GM21619 (cell line): ENCODE results near the gene MUC5AC.

Source experiments
- ATAC-seq: cut with Tn5 transposase; IDR thresholded peaks from one replicate; pipeline ENCODE4 v1.9.1; 2021; ENCODE audit not compliant: unreplicated experiment

The MUC5AC gene

GRCh38 chr11:1120532-1121330 is 37.0 kb upstream of the MUC5AC start:
- no peak for ATAC-seq

GRCh38 chr11:1121331-1121812 is 36.4 kb upstream of the MUC5AC start:
- no peak for ATAC-seq

DNA sequence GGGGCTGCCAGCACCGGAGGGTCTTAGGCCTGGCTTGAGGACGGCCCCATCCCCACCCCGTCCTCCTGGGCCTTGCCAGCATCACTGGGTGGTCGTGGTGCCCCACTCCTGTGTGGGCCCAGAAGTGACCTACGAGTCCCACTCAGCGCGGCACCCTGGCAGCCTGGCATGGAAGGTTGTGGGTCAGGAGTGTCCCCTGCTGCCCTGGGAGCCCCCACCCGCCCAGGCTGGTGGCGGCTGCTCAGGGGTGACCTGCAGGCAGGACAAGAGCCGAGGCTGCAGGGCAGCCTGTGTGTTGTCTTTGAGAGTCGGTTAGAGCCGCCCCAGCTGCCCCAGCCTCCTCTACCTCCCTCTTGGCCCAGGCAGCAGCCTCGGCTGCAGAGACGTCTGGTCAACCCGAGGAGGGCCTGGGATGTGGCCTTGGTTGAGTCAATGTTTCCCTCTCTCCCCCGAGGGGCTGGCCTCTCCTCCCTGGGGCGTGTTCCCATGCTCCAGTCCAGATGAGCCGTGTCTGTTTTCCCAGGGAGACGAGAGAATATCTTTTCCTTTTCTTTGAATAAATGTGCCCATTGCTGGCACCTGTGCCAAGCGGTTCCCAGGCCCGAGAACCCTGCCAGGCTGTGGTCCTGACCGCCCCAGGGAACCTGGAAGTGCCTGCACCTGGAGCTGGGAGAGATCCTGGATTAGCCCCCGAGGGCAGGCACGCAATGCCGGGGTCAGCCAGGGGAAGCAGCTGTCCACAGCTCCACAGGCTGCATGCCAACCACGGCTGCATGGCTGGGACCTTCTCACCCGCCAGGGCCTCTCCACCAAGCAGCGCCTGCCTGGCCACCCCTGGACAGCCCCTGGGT is 35.7 kb upstream of the MUC5AC start:
- no peak for ATAC-seq

DNA sequence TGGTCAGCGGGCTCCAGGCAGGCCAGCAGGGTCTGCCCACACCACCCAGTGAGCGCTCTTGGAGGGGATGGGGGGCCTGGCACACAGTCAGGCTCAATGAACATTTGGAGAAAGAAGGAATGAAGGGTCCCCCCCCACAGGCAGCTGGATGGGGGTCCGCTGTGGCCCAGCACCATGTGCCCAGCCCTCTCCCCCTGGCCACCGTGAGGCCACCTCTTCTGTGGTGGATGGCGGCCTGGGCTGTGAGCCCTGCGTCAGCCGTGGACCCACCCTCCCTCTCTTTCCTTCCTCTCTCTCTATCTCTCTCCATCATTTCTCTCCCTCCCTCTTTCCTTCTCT is 35.1 kb upstream of the MUC5AC start:
- ATAC-seq, result no peak

DNA sequence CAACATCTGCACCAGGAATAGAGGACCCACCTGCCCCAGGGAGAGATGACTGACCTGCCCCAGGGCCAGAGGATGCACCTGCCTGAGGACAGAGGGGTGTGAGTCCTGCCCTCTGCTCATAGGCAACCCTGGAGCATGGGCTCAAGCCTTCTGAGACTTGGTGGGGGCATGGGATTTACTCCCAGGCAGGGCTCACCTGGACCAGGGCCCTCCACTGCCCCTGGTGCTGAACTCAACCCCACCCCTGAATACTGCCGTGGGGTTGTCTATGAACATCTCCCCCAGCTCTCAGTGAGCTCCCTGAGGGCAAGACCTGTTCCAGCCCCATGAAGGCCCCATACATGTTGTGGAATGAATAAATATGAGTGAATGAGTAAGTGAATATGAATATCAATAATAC is 33.8 kb upstream of the MUC5AC start:
- ATAC-seq, result no peak

DNA sequence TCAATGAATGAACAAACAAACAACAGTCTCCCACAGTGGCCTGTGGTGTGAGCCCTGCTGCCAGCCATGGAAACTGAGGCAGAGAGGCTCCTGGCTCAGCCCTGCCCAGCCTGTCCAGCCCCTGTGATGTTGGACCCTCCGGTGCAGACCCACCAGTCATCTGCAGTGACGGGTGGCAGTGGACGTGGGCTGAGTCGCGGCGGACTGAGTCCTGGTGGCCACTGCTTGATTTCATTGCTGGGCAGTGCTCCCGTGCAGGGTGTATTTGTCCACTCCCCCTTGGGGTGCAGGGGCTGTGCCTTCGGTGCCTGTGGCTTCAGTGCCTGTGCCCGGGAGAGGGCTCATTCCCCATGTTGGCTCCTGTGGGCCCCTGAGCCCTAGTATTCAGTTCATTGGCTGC is 31.9 kb upstream of the MUC5AC start:
- ATAC-seq, result no peak

DNA sequence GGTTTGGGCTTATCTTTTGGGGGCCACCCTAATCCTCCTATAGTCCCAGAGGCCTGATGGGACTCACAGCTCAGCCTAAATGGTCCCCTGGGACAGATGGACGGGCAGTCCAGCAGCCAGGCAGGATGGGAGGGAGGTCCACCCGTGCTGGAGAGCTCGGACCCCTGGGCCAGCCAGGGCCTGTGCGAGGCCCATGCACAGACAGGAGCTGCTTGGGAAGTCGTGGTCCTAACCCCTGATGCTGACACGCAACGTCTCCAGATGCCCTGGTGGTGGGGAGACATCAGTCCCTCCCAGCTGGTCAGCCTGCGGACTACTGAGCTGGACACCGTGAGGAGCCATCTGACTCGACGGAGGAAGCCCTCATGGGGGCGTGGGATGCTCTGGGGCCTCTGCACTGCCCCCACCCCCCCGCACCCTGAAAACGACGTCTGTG is 31.2 kb upstream of the MUC5AC start:
- no peak for ATAC-seq

DNA sequence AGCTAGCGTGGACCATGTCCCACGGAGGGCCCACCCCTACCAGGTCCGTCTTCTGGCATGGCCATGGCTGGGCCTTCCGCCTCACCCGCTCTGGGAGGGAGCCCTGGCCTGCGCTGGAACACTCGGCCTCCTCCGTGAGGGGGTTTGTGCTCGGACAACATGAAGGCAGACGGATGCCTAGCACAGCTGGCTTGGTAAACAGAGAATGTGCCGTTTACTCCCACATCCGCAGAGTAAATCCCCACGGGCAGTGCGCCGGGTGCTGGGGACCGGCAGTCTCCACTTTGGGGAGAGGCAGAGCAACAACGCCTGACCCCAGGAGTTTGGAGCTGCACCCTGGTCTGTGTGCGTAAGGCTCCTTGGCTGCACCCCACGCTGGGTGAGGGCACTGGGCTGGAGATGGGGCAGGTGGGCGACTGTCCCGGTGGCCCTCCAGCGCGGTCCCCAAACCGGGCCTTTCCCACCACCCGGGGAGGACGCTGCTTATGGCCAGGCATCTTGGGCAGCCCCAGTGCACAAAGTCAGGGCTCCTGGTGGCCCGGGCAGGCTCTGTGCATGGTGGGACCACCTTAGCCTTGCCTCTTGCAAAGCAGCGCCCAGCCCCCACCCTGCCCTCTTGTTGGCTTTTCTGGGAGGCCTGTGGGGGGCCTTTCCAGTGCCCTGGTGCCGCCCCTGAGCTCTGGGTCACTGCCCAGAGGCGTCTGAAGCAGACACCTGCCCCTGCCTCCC is 30.7 kb upstream of the MUC5AC start:
- ATAC-seq, result no peak

DNA sequence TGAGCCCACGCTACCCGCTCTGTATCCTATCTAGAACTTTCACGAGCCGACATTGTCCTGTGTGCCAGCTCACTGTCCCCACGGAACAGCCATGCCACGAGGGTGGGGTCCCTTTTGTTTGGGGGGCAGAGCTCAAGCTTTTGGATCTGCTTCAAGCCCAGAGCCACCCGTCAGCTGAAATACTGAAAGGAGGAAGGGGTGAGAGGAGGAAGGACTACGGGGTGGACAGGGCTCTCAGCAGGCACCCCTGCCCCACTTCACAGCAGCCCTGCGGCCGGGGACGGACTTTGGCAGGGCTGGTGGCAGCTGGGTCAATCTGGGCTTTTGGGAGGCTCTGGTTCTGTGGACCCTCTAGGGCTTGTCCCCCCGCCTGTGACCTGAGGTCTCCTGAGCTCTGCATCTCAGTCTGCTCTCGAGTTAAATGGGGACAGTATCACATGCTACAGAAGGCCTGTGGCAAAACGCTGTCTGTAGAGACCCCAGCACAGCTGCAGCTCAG is 30.0 kb upstream of the MUC5AC start:
- ATAC-seq, result no peak

GRCh38 chr11:1128311-1129142 is 29.2 kb upstream of the MUC5AC start:
- no peak for ATAC-seq

DNA sequence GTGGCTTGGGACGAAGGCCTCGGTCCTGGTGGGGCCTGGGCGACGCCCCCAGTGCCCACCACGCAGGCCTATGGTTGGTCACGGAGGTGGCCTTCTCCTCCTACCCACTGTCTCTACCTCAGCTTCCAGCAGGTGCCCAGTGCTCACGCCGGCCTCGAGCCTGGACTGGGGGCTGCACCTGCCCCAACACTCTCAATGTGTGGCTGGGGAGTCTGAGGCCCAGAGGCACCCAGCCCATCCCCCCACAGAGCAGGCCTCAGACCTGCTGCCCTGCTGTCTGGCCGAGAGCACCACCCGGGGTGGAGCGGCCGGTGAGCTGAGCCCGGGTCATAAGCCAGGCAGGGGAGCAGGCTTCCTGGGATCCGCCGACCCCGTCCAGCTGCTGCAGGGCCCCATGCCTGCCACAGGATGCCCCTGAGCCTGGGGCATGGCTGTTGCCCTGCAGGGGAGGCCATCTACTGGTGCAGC is 28.6 kb upstream of the MUC5AC start:
- ATAC-seq, result no peak

- no peak for ATAC-seq
Measured at GRCh38 chr11:1129611-1130160, 28.1 kb upstream of the MUC5AC start.

- ATAC-seq, result no peak
Measured at GRCh38 chr11:1130276-1131032, 27.3 kb upstream of the MUC5AC start.

GRCh38 chr11:1131033-1131911 is 26.5 kb upstream of the MUC5AC start:
- no peak for ATAC-seq

GRCh38 chr11:1134848-1135445 is 22.8 kb upstream of the MUC5AC start:
- ATAC-seq, result no peak

- no peak for ATAC-seq
Measured at GRCh38 chr11:1138097-1138496, 19.7 kb upstream of the MUC5AC start.

DNA sequence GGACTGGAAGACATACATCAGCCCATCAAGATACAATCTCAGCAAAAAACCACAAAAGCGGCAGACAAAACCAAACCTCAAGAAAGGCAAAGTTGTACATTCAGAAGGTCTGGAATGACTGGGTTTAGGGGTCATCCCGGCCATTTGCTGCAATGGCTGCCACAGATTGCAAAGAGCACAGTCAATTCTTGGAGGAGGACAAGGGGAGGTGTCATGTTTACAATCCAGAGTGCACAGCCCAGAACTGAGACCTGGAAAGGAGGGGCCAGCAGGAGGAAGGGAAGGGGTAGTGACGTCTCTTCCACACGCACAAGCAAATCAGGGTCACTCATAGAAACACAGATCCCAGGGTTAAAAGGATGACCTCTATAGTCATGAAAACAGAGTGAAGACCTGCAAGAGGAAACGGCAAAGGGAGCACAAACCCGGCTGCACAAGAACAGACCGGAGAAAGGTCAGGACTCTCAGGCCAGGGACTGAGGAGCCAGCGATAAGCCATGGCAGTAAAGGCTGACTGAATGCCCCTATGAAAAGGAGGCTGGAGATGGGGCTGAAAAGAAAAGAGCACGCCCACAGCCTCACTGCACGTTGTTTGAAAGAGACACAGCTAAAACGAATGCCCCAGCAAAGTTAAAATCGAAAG is 18.2 kb upstream of the MUC5AC start:
- no peak for ATAC-seq
